ENCODE results near the gene NHLH1.

The NHLH1 gene

DNA sequence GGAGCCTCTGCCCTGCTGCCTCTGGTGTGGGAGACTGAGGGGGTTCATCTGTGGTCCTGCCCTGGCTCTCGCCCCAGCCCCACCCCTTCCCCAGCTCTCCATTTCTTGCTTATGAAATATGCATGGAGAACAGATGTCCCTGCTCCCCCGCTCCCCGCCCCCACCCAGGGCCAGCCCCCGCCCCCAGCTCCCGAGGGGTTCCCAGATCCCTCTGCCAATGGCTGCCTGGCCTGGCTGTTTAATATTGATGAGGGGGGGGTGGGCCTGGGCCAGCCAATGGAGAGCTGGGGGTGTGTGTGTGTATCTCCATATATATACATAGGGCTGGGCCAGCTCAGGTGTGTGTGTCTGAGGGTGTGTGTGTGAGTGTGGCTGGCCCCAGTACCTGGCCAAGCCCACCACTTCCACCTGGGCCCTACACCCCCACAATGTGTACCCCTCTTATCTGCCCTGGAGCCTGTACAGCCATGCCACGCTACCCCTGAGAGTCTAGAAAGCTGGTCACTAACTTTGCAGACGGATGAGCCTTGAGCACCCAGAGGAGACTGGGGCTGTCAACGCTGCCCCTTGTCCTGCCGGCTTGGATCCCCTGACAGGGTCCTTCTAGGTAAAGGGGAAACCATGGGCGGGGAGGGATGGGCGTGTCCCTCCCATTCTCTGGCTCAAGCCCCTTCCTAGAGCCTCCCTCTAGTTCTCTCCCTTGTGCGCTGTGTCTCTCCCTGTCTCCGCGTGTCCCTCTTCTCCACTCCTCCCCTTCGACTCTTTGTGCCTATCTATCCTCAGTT is at the start of gene NHLH1:
NHLH1 (plus strand) TSS at position 341 of the 785 bp plus-strand sequence. CDS start 3,661 bp downstream, outside the sequence.
- POLR2A ChIA-PET: no interaction called here
- no peak for DNase-seq (ENCODE audit: low read depth, low spot score)
- no peak within 1 kb of the TSS for H3K4me3 ChIP-seq (ENCODE audit: low read depth, low read length)
- TF ChIP-seq, protein P1, sequence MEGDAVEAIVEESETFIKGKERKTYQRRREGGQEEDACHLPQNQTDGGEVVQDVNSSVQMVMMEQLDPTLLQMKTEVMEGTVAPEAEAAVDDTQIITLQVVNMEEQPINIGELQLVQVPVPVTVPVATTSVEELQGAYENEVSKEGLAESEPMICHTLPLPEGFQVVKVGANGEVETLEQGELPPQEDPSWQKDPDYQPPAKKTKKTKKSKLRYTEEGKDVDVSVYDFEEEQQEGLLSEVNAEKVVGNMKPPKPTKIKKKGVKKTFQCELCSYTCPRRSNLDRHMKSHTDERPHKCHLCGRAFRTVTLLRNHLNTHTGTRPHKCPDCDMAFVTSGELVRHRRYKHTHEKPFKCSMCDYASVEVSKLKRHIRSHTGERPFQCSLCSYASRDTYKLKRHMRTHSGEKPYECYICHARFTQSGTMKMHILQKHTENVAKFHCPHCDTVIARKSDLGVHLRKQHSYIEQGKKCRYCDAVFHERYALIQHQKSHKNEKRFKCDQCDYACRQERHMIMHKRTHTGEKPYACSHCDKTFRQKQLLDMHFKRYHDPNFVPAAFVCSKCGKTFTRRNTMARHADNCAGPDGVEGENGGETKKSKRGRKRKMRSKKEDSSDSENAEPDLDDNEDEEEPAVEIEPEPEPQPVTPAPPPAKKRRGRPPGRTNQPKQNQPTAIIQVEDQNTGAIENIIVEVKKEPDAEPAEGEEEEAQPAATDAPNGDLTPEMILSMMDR (IDR thresholded peaks at IDR 0.05; ENCODE audit: insufficient read depth, low read length, missing control alignments): no peak
- CTCF ChIA-PET: interaction anchor here (1.2 to 19.2 kb wide), 3 partner anchors 9 to 75 kb away, joined by 4 to 277 read pairs (median 5); no protein-coding TSS in a partner anchor

DNA sequence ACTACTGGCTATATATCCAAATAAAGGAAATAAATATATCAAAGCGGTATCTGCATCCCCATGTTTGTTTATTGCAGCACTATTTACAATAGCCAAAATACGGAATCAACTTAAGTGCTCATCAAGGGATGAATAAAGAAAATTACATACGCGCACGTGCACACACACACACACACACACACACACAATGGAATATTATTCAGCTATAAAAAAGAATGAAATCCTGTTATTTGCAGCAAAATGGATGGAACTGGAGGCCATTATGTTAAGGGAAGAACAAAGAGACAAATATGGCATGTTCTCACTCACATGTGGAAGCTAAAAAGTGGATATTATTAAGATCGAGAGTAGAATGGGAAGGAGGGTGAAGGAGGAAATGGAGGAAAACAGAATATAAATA is 44.0 kb upstream of the NHLH1 start:
- TF ChIP-seq, protein P1 (IDR thresholded peaks at IDR 0.05; ENCODE audit: insufficient read depth, low read length, missing control alignments): no peak
- ChIA-PET CTCF (interaction anchor here (0.7 to 9.9 kb wide), 2 partner anchors 16 to 32 kb away, joined by 3 to 64 read pairs; no protein-coding TSS in a partner anchor), POLR2A (no interaction called here)

DNA sequence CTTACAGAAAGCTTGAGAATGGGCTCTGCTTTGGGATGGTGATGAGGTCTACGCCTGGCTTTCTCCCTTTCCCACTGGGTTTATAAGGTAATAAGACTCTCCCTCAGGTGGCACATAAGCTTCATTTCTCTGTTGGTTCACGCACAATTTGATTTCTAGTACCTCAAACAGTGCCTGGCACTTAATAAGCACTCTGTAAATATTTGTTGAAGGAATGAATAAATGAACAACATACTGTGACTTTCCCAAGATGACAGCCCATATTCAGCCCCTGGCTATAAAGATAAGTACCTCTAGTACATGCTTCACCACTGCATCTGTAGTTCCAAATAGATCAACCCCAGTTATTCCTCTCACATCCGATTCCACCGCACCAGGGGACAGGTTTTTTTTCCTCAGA is 41.6 kb upstream of the NHLH1 start:
- DNase-seq (ENCODE audit: low read depth, low spot score): no peak
- ChIA-PET POLR2A (no interaction called here), CTCF (interaction anchor here (1.0 to 9.9 kb wide), 4 partner anchors 9 to 34 kb away, joined by 3 to 64 read pairs (median 4); no protein-coding TSS in a partner anchor)
- TF ChIP-seq, protein P1 (IDR thresholded peaks at IDR 0.05; ENCODE audit: insufficient read depth, low read length, missing control alignments): no peak
- H3K4me3 ChIP-seq (ENCODE audit: low read depth, low read length): no peak overlapping the region

More for the DNA sequence above, 44.0 kb upstream of the NHLH1 start:
- no peak for DNase-seq (ENCODE audit: low read depth, low spot score)
- H3K4me3 ChIP-seq (ENCODE audit: low read depth, low read length): no peak overlapping the region

DNA sequence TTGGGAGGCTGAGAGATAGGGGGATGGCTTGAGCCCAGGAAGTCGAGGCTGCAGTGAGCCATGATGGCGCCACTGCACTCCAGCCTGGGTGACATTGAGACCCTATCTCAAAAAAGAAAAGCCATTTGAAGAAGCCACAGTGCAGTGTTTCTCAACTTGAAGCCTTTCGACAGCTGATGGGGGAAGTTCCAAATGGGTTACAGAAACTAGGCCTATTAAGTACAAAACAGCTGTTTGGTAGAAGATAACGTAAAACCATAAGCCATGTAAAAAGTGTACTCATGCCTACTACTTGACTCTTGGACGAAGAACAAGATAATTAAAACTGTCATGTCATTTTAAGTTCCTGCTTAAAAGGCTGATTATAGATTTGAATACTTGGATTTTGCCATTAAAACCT is 40.5 kb upstream of the NHLH1 start:
- ChIA-PET CTCF (interaction anchor here (1.0 to 9.9 kb wide), 3 partner anchors 22 to 35 kb away, joined by 3 to 64 read pairs (median 4); no protein-coding TSS in a partner anchor), POLR2A (no interaction called here)
- no peak for DNase-seq (ENCODE audit: low read depth, low spot score)
- TF ChIP-seq, protein P1 (IDR thresholded peaks at IDR 0.05; ENCODE audit: insufficient read depth, low read length, missing control alignments): no peak
- no peak overlapping the region for H3K4me3 ChIP-seq (ENCODE audit: low read depth, low read length)

DNA sequence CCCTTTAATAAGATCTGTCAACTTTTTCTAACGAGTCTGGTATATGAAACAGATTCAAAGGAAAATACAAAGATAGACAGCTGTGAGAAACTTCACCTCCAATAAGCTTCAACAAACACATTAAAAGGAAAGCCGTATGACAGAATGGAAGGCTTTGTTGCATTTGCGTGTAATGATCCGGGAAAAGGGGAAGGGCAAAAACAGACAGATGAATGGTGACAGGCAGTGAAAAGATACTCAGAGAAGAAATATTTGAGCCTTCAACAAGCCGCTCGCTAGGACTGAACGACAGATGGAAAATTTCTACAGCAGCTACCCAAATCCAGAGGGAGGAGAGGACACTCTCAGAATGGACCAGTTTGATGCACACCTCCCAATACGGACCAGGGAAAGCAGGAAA is 38.7 kb upstream of the NHLH1 start:
- ChIA-PET CTCF (interaction anchor here (1.2 to 9.9 kb wide), 4 partner anchors 11 to 135 kb away, joined by 3 to 64 read pairs (median 4); no protein-coding TSS in a partner anchor), POLR2A (no interaction called here)
- no peak overlapping the region for H3K4me3 ChIP-seq (ENCODE audit: low read depth, low read length)
- TF ChIP-seq, protein P1 (IDR thresholded peaks at IDR 0.05; ENCODE audit: insufficient read depth, low read length, missing control alignments): no peak
- DNase-seq (ENCODE audit: low read depth, low spot score): no peak

DNA sequence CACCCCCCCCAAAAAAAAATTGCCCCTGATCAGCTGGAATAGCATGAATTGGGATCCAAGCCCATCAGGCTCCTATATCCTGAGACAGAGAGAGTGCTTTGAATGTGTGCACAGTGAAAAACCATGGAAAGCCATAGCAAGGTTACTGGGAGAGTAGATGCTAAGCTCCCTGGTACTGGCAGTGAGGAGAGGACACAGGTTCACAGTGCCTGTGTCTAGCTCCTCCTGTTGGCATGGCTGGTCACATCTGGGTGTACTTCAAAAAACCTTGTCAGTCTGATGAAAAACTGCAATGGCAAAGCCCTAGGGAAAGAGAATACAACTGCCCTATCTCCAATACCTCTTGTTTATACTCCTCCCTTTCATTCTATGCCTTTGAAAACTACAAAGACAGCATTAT is 36.8 kb upstream of the NHLH1 start:
- TF ChIP-seq, protein P1 (IDR thresholded peaks at IDR 0.05; ENCODE audit: insufficient read depth, low read length, missing control alignments): no peak
- H3K4me3 ChIP-seq (ENCODE audit: low read depth, low read length): no peak overlapping the region
- CTCF ChIA-PET: interaction anchor here (0.5 to 9.9 kb wide), 8 partner anchors 9 to 228 kb away, joined by 3 to 64 read pairs (median 3); no protein-coding TSS in a partner anchor
- POLR2A ChIA-PET: no interaction called here
- no peak for DNase-seq (ENCODE audit: low read depth, low spot score)
